GM12864 (cell line): ENCODE results near the gene WLS.
A peak's percentile ranks its signal among the peaks of the same experiment; 100 is the strongest.

Experiments
- DNase-seq: peaks from one replicate; pipeline ENCODE4 v3.0.0-alpha.2; 2011; ENCODE audit warnings: low read depth
- H3K4me3 ChIP-seq: 2 replicates; pipeline ENCODE4 v1.5.1; 2011; ENCODE audit warnings: mild to moderate bottlenecking, low read depth, low read length, control low read depth
- TF ChIP-seq, protein P1 (sequence below): IDR thresholded peaks from 2 replicates; pipeline ENCODE4 v1.5.1; 2011; ENCODE audit warnings: low read depth, mild to moderate bottlenecking, moderate library complexity, low read length, control low read depth, inconsistent platforms; ENCODE audit errors: missing control alignments

WLS gene

DNA sequence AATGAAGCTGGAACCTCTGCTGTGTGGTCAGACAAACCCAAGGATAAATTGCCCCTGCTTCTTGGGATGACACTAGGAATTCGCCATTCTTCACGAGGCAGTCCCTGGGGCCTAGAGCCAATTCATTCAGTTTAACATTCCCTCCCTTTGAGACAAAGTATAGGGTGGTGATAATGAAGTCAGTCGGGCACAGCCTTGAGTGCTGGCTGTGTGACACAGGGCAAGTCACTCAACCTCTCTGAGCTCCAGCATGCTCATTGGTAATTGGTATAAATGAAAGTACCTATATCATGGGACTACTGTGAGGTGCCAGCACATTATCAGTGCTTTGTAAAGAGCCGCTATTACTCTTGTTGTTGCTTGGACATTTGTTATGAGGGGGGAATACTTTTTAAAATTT lies 117.0 kb downstream of the WLS start:
- TF ChIP-seq, protein P1, sequence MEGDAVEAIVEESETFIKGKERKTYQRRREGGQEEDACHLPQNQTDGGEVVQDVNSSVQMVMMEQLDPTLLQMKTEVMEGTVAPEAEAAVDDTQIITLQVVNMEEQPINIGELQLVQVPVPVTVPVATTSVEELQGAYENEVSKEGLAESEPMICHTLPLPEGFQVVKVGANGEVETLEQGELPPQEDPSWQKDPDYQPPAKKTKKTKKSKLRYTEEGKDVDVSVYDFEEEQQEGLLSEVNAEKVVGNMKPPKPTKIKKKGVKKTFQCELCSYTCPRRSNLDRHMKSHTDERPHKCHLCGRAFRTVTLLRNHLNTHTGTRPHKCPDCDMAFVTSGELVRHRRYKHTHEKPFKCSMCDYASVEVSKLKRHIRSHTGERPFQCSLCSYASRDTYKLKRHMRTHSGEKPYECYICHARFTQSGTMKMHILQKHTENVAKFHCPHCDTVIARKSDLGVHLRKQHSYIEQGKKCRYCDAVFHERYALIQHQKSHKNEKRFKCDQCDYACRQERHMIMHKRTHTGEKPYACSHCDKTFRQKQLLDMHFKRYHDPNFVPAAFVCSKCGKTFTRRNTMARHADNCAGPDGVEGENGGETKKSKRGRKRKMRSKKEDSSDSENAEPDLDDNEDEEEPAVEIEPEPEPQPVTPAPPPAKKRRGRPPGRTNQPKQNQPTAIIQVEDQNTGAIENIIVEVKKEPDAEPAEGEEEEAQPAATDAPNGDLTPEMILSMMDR: no peak
- H3K4me3 ChIP-seq: no peak overlapping the region
- no peak for DNase-seq

DNA sequence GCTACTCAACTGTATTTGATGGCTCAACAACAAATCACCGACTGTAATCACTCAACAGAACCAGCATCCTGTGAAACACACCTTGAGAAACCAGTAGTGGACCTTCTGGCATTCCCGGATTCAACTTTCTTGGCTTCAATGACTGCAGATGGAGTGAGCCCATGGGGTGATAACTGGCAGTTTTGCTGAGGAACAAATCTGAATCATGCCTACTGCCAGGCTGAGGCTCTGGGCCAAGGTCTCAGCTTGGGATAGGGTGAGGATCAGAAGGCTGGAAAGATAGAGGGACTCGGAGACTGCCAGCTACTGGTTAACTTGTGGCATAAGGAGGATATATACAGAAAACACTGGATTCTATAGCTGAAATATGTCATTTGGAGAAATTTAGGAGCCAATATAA lies 118.4 kb downstream of the WLS start:
- H3K4me3 ChIP-seq: no peak overlapping the region
- no peak for DNase-seq
- TF ChIP-seq, protein P1: no peak

DNA sequence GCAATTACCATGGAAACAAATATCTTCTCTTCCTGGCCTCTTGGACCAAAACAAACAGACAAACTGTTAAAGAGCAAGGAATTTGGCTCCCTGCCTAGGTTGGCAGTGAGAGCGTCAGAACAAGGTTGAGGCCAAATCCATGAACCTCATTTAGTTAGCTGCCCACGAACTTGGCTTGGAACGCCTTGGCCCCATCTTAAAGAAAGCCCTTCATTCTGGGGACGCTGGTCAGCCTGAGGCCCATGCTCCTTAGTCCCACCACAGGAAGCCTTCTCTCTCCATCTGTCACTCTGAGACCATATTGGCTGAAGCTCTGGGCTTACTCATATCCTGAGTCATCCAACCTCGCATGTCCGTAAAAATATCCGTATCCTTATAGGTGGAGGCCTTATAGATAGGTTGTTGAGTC lies 119.5 kb downstream of the WLS start:
- no peak overlapping the region for H3K4me3 ChIP-seq
- TF ChIP-seq, protein P1: no peak
- no peak for DNase-seq

DNA sequence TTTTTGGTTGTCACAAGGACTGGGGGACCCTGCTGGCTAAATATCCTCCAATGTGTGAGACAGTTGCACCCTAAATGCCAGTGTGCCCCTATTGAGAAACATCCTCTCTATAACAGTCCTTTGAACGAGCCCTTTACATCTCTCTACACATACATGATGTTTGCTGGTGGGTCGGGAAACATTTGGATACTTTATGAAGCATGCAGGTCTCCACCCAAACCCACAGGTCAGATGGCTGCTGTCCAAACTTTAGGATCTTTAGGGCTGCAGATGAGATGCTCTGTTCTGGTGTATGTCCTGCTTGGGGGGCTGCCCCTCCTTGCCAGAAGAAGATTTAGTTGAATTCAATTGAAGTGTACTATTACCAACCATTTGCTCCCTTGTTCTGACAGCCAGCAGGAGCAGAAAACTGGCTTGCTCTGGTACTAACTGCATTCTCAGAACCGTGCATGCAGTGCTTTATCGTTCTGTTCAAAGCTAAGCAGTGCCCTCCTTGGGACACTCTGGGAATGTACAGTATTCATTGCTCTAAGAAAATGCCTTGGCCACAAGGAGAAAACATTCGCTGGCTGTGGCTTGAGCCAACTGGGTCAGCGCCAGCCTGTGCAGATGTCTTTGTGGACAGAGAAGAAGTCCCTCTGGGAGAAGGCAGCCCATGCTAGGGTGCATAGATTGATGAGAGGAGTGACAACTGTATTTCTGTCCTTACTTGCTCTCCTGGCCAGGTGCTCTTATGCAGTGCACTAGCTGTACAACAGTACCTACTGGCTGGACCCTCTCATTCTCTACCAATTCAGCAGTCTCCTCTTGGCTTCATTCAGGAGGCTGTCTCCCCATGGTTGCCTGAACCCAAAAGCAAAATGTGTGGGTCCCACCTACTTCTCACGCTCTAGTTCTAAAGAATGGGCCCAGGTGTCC lies 120.5 kb downstream of the WLS start:
- DNase-seq: no peak
- no peak overlapping the region for H3K4me3 ChIP-seq
- TF ChIP-seq, protein P1: peak; percentile 15

DNA sequence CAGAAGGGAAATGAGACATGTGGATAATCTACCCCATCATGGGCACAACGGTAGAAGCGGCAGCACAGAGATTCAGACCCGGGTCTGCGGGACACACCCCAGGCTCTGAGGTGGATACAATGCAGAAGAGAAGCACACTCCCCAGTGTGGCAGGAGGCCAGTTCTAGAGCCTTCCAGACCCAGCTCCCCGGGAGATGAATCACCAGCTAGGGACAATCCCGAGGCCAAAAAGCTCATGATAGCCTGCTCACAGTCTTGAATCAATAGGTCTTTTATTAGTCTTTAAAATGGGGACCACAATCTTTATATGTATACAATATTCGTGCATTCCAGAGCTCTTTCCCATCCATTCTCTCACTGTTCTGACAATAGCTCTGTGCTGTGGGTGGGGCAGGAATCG lies 124.6 kb downstream of the WLS start:
- TF ChIP-seq, protein P1: no peak
- DNase-seq: no peak
- no peak overlapping the region for H3K4me3 ChIP-seq

DNA sequence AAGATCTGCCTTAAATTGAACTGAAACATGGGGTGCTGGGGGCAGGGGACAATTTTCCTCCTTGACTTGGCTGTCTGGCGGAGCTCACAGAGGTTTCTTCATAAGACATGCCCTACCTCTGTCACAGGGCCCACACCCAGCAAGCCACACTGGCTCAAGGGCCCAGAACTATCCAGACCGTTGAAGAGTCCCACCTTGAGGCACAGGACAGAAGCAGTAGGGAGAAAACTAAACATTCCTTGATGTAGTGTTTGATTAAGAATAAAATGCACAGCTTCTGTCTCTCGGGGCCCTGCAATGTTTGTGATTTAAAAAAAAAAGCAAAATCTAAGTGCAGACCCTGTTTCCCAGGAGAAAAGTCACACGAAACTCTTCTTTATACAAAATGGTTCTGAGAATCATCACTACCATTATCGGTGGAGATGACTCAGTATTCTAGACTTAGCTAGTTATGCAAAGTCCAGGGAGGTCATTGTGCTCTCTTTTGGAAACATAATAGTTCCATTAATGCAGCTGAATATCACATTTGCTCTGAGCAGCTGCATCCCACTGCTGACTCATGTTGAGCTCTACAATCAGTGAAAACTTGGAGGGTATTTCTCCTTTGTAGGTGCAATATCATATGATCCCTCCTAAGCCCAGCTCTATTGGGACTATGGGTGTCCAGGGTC lies 128.3 kb downstream of the WLS start:
- DNase-seq: no peak
- TF ChIP-seq, protein P1: no peak
- H3K4me3 ChIP-seq: no peak overlapping the region
